GM23248 (cell line): ENCODE measurements around the gene GON4L.

Source experiments
- EZH2 ChIP-seq: fragments of 200-600 bp; sonication (generic); IDR thresholded peaks from 2 replicates; pipeline ENCODE4 v1.6.1; 2018; ENCODE audit warnings: antibody characterized with exemption, mild to moderate bottlenecking; ENCODE audit not compliant: insufficient read depth, poor library complexity, severe bottlenecking
- EZH2phosphoT487 ChIP-seq: fragments of 200-600 bp; sonication (generic); IDR thresholded peaks from 2 replicates; pipeline ENCODE4 v1.6.1; 2018; ENCODE audit warnings: antibody characterized with exemption, moderate library complexity, mild to moderate bottlenecking, low read depth; ENCODE audit not compliant: insufficient read depth

DNA sequence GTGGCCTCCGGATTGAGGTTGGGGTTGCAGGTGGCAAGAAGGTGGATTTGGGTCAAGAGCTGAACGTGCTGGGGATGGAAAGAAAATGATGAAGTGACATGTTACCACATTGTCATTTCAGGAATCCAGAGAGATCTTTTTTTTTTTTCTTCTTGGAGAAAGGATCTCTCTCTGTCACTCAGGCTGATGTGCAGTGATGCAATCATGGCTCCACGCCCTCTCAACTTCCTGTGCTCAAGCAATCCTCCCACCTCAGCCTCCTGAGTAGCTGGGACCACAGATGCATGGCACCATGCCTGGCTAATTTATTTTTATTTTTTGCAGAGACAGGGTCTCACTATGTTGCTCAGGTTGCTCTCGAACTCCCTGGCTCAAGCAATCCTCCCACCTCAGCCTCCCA, 80.6 kb downstream of the GON4L start:
- TF ChIP-seq EZH2 (no peak), EZH2phosphoT487 (no peak)
